ENCODE data around the gene COL24A1. TPM values are rescaled to one million over a fixed set of nuclear protein-coding genes. Genes with fewer than 3 reads are reported as not detected.
"Not testable (repeated sequence)": the region's sequence is repeated elsewhere in the genome, so short reads cannot be mapped to it uniquely, and the experiment has no call there.

COL24A1 gene
- total and polyA plus RNA-seq, 2 experiments from 2014 or later, result 0.22 to 0.23 TPM

GRCh38 chr1:85976516-85977205 lies 179.9 kb downstream of the COL24A1 start:
- no peaks in the 10 kb centered on the region for H3K36me3 ChIP-seq (ENCODE audit: low read depth)
- no peak overlapping the region for H2AFZ ChIP-seq
- H3F3A ChIP-seq (ENCODE audit: insufficient read depth), result no peaks in the 10 kb centered on the region
- TF ChIP-seq EZH2 (IDR thresholded peaks at IDR 0.05; ENCODE audit: insufficient read depth, poor library complexity, severe bottlenecking) (no peak), EZH2phosphoT487 (IDR thresholded peaks at IDR 0.05; ENCODE audit: insufficient read depth, low read depth) (no peak)
- H3K79me2 ChIP-seq (ENCODE audit: insufficient read depth), result no peaks in the 10 kb centered on the region
- H3K4me3 ChIP-seq, result no peak overlapping the region
- no peak overlapping the region for H3K9ac ChIP-seq
- H3K9me2 ChIP-seq (ENCODE audit: insufficient read depth), result no peaks in the 10 kb centered on the region
- no peak for DNase-seq
- in situ Hi-C loops (cut with MboI), result no loop called here
- 56 to 66% methylated on average over 4 of the region's 4 CpGs for WGBS, 2 experiments (ENCODE audit: low coverage in 1 of 2, low lambda C conversion rate in 2 of 2, missing lambda C conversion rate in 2 of 2)
- no peaks in the 10 kb centered on the region for H3K27me3 ChIP-seq (replicated peaks; ENCODE audit: insufficient read depth)
- no peaks in the 10 kb centered on the region for H3K9me3 ChIP-seq (ENCODE audit: low read depth)
- H4K20me1 ChIP-seq (ENCODE audit: insufficient read depth), result no peaks in the 10 kb centered on the region
- no peak overlapping the region for H3K27ac ChIP-seq
- no peak overlapping the region for H3K4me2 ChIP-seq (ENCODE audit: unreplicated experiment)
- no peaks in the 10 kb centered on the region for H3K4me1 ChIP-seq (ENCODE audit: insufficient read depth)

- DNase-seq, result no peak
- in situ Hi-C loops (cut with MboI), result no loop called here
- WGBS, 2 experiments (ENCODE audit: low coverage in 1 of 2, low lambda C conversion rate in 2 of 2, missing lambda C conversion rate in 2 of 2), result 73 to 77% methylated on average over 5 of the region's 5 CpGs
- Histone ChIP-seq H3K4me2 (ENCODE audit: unreplicated experiment) (no peak overlapping the region), H4K20me1 (ENCODE audit: insufficient read depth) (no peaks in the 10 kb centered on the region), H3F3A (ENCODE audit: insufficient read depth) (no peaks in the 10 kb centered on the region), H3K9me2 (ENCODE audit: insufficient read depth) (no peaks in the 10 kb centered on the region), H3K79me2 (ENCODE audit: insufficient read depth) (no peaks in the 10 kb centered on the region), H3K27ac (no peak overlapping the region), H3K9me3 (ENCODE audit: low read depth) (no peaks in the 10 kb centered on the region), H3K36me3 (ENCODE audit: low read depth) (no peaks in the 10 kb centered on the region), H2AFZ (no peak overlapping the region), H3K9ac (no peak overlapping the region), H3K4me1 (ENCODE audit: insufficient read depth) (no peaks in the 10 kb centered on the region), H3K4me3 (no peak overlapping the region), H3K27me3 (replicated peaks; ENCODE audit: insufficient read depth) (no peaks in the 10 kb centered on the region)
- TF ChIP-seq EZH2 (IDR thresholded peaks at IDR 0.05; ENCODE audit: insufficient read depth, poor library complexity, severe bottlenecking) (no peak), EZH2phosphoT487 (IDR thresholded peaks at IDR 0.05; ENCODE audit: insufficient read depth, low read depth) (no peak)
These were observed 180.6 kb downstream of the COL24A1 start for GRCh38 chr1:85975912-85976371.

- no peaks in the 10 kb centered on the region for H3K4me1 ChIP-seq (ENCODE audit: insufficient read depth)
- H4K20me1 ChIP-seq (ENCODE audit: insufficient read depth), result no peaks in the 10 kb centered on the region
- H3K79me2 ChIP-seq (ENCODE audit: insufficient read depth), result no peaks in the 10 kb centered on the region
- no peak for TF ChIP-seq EZH2 (IDR thresholded peaks at IDR 0.05; ENCODE audit: insufficient read depth, poor library complexity, severe bottlenecking)
- TF ChIP-seq EZH2phosphoT487 (IDR thresholded peaks at IDR 0.05; ENCODE audit: insufficient read depth, low read depth), result no peak
- 87 to 96% methylated on average over 2 of the region's 2 CpGs for whole genome bisulfite sequencing, 2 experiments (ENCODE audit: low coverage in 1 of 2, low lambda C conversion rate in 2 of 2, missing lambda C conversion rate in 2 of 2)
- DNase-seq, result no peak
- no peaks in the 10 kb centered on the region for H3F3A ChIP-seq (ENCODE audit: insufficient read depth)
- H3K9me3 ChIP-seq (ENCODE audit: low read depth), result no peaks in the 10 kb centered on the region
- H3K9me2 ChIP-seq (ENCODE audit: insufficient read depth), result no peaks in the 10 kb centered on the region
- no peak overlapping the region for H3K4me2 ChIP-seq (ENCODE audit: unreplicated experiment)
- H2AFZ ChIP-seq, result no peak overlapping the region
- no peak overlapping the region for H3K27ac ChIP-seq
- H3K27me3 ChIP-seq (replicated peaks; ENCODE audit: insufficient read depth), result no peaks in the 10 kb centered on the region
- in situ Hi-C loops (cut with MboI), result no loop called here
- H3K36me3 ChIP-seq (ENCODE audit: low read depth), result no peaks in the 10 kb centered on the region
- no peak overlapping the region for H3K9ac ChIP-seq
- H3K4me3 ChIP-seq, result no peak overlapping the region
These were observed 194.1 kb downstream of the COL24A1 start for GRCh38 chr1:85962457-85962856.

- Histone ChIP-seq H3K79me2 (ENCODE audit: insufficient read depth) (no peaks in the 10 kb centered on the region), H2AFZ (no peak overlapping the region), H3K4me2 (ENCODE audit: unreplicated experiment) (no peak overlapping the region), H3F3A (ENCODE audit: insufficient read depth) (no peaks in the 10 kb centered on the region), H3K27ac (no peak overlapping the region), H3K27me3 (replicated peaks; ENCODE audit: insufficient read depth) (no peaks in the 10 kb centered on the region), H3K4me3 (no peak overlapping the region), H3K4me1 (ENCODE audit: insufficient read depth) (no peaks in the 10 kb centered on the region), H3K36me3 (ENCODE audit: low read depth) (no peaks in the 10 kb centered on the region), H4K20me1 (ENCODE audit: insufficient read depth) (no peaks in the 10 kb centered on the region), H3K9me2 (ENCODE audit: insufficient read depth) (no peaks in the 10 kb centered on the region), H3K9ac (no peak overlapping the region), H3K9me3 (ENCODE audit: low read depth) (no peaks in the 10 kb centered on the region)
- in situ Hi-C loops (cut with MboI), result no loop called here
- WGBS, 2 experiments (ENCODE audit: low coverage in 1 of 2, low lambda C conversion rate in 2 of 2, missing lambda C conversion rate in 2 of 2), result 47 to 65% methylated on average over 2 of the region's 2 CpGs
- DNase-seq, result no peak
- TF ChIP-seq EZH2phosphoT487 (IDR thresholded peaks at IDR 0.05; ENCODE audit: insufficient read depth, low read depth), result no peak
- TF ChIP-seq EZH2 (IDR thresholded peaks at IDR 0.05; ENCODE audit: insufficient read depth, poor library complexity, severe bottlenecking), result no peak
These were observed 198.8 kb downstream of the COL24A1 start for GRCh38 chr1:85957760-85958159.

- H3K9me2 ChIP-seq (ENCODE audit: insufficient read depth); H3K27ac ChIP-seq; in situ Hi-C loops (cut with MboI); H3K4me3 ChIP-seq; H3K9ac ChIP-seq; H3K4me2 ChIP-seq (ENCODE audit: unreplicated experiment); H3K9me3 ChIP-seq (ENCODE audit: low read depth); DNase-seq; H3F3A ChIP-seq (ENCODE audit: insufficient read depth); H3K79me2 ChIP-seq (ENCODE audit: insufficient read depth); H3K27me3 ChIP-seq (replicated peaks; ENCODE audit: insufficient read depth); H4K20me1 ChIP-seq (ENCODE audit: insufficient read depth); H3K36me3 ChIP-seq (ENCODE audit: low read depth); H3K4me1 ChIP-seq (ENCODE audit: insufficient read depth); H2AFZ ChIP-seq: not testable (repeated sequence)
- WGBS, 2 experiments (ENCODE audit: low coverage in 1 of 2, low lambda C conversion rate in 2 of 2, missing lambda C conversion rate in 2 of 2), result 75 to 87% methylated on average over 7 of the region's 7 CpGs
These were observed 201.4 kb downstream of the COL24A1 start for GRCh38 chr1:85955218-85955617.
